Measurements from ENCODE around the gene CD151. TPM values are rescaled to one million over a fixed set of nuclear protein-coding genes. Genes with fewer than 3 reads are reported as not detected.

Gene CD151
- total RNA-seq, 1 experiment from 2014 or later, result 296 TPM

DNA sequence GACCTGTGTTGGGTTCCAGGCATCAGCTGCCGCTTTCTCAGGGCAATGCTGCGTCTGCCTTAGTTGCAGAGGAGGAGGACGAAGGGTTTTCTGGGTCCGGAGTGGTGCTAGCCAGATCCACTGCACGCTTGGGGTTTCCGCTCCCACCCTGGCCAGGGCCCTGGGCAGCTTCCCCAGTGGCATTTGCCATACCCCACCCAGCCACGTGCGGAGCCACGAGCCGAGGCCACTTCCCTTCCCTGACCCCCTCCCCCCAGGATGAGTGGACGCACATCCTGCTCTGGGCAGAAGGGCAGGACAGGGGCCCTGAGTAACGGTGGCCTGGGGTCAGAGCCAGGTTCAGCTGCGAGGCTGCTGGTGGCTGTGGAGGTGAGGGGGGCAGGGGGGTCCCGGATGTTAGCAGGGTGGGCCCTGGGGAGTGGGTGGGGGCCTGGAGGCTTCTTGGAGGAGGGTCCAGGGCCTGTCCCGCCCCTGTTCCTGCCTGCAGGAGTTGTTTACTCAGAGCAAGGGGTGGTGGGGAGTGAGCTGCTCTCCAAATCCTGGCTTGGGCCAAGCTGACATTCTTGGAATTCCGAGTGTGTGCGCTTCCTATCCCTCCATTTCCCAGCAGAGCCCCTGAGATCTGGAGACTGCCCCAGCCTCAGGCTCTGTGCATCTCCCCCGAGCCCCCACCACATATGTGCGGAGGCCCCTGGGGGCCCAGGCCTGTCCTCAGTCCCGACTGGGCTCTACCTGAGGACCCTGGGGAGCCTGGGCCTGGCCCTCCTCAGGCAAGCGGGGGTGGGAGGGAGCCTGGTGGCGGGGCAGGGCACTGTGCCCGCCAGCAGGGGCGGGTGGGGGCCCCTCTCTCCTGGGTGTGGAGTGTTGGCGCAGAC, 11.3 kb downstream of the CD151 start:
- CTCF ChIA-PET, result interaction anchor here (0.6 to 1.3 kb wide), 5 partner anchors 9 to 207 kb away, joined by 3 to 7 read pairs (median 3); partner anchors contain the start of genes PNPLA2 and TMEM80
- Histone ChIP-seq H3K4me2 (ENCODE audit: low read length) (peak overlapping the region; percentile 92), H3K9me2 (ENCODE audit: insufficient read depth) (no peaks in the 10 kb centered on the region), H3K27me3 (ENCODE audit: insufficient read depth, low read length) (no peaks in the 10 kb centered on the region), H3K9me3 (ENCODE audit: control insufficient read depth in 1 of 2, insufficient read depth in 1 of 2, low read depth in 1 of 2, low read length in 2 of 2) (no peaks in the 10 kb centered on the region), H3K27ac (ENCODE audit: low read depth, low read length) (peak overlapping the region; percentile 97), H3K4me1 (ENCODE audit: control insufficient read depth in 1 of 2, insufficient read depth in 2 of 2, low read length in 2 of 2) (peaks cover 32 to 62% of the 10 kb centered on the region in 2 experiments), H4K20me1 (ENCODE audit: insufficient read depth) (peaks cover 12% of the 10 kb centered on the region; the same call in 1 of the 2 replicates), H3K36me3 (ENCODE audit: control insufficient read depth in 1 of 2, insufficient read depth in 2 of 2, low read length in 2 of 2) (peaks cover 0 to 21% of the 10 kb centered on the region in 2 experiments; a peak in 3 of 4 replicates), H2AFZ (ENCODE audit: low read depth, low read length, poor library complexity, severe bottlenecking) (no peak overlapping the region), H3K79me2 (ENCODE audit: insufficient read depth, low read length) (peaks cover 49% of the 10 kb centered on the region), H3K9ac (ENCODE audit: low read length) (peak overlapping the region; percentile 99), H3K4me3 (replicated peaks in 1 of 2; ENCODE audit: low read depth in 1 of 2, low read length in 2 of 2) (peak overlapping the region; percentile 66 to 98)
- TF ChIP-seq POLR2AphosphoS5 (IDR thresholded peaks at IDR 0.05; ENCODE audit: low read depth, low read length), result peak; percentile 40; the same call in 1 of the 2 replicates
- TF ChIP-seq ZNF274 (IDR thresholded peaks at IDR 0.05; ENCODE audit: low read depth, low read length), result no peak
- BruUV-seq (replicated peaks), result no TSS peak
- DNase-seq (ENCODE audit: low read depth, low spot score), result no peak
- POLR2A ChIA-PET, result interaction anchor here (1.9 to 2.5 kb wide), 2 partner anchors 10 to 25 kb away, joined by 11 to 14 read pairs; partner anchors contain the start of gene PNPLA2
- ATAC-seq, result peak; percentile 50
- intact Hi-C loops (cut with micrococcal nuclease), result loop anchor here (5.0 kb wide), 1 partner anchor 37 kb away; the partner anchor contains the start of genes PIDD1 and RPLP2
- RAD21 ChIA-PET (ENCODE audit: low non-redundant PET in 1 of 2, low total read pairs in 2 of 2, uncharacterized antibody in 2 of 2, unreplicated experiment in 2 of 2), result no interaction called here

DNA sequence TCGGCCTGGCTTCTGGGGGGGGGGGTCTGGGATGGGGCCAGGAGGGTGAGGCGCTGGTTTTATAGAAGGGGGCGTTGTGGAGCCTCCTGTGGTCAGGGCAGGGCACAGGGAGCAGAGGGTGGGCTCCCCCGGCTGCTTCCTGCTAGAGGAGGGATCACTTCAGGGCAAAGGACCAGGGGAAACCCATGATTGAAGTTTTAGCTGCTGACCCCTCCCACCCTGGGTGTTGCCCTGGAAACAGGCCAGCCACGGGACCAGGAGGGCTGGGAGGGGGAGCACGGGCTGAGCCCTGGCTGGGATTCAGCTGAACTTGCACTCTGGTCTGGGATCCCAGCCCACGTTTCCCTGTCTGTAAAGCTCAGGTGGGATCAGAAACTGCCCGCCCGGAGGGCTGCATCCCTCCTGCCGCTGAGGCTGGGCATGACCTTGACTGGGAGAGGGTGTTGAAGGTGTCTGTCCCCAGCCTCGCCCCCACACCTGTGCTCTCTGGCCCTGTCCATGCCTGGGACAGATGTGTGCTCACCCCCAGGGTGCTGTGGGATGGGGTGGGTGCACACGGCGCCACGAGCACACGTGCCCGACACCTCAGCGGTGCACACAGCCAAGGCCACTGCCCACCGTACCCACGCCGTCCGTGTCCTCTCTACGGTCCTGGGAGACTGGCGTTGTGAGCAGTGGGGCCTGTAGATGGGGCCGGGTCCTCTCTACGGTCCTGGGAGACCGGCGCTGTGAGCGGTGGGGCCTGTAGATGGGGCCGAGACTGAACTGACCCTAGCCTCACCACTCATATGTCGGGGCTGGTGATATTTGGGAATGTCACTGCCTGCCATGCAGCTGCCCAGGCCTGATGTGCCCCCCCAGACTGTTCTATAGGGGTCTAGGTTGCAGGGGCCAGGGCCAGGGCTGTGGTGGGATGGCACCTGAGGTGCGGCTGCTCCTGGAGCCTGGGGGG, 12.2 kb downstream of the CD151 start:
- intact Hi-C loops (cut with micrococcal nuclease), result loop anchor here (5.0 kb wide), 1 partner anchor 38 kb away; the partner anchor contains the start of genes PIDD1 and RPLP2
- H3K4me2 ChIP-seq (ENCODE audit: low read length), result peak overlapping the region; percentile 92
- peak overlapping the region; percentile 97 for H3K27ac ChIP-seq (ENCODE audit: low read depth, low read length)
- peak overlapping the region; percentile 99 for H3K9ac ChIP-seq (ENCODE audit: low read length)
- ChIA-PET CTCF (interaction anchor here (1.0 kb wide), 2 partner anchors 26 to 206 kb away, joined by 3 read pairs; partner anchors contain the start of gene PNPLA2), POLR2A (interaction anchor here (0.6 to 2.5 kb wide), 3 partner anchors 10 to 26 kb away, joined by 3 to 14 read pairs (median 11); partner anchors contain the start of gene PNPLA2), RAD21 (ENCODE audit: low non-redundant PET in 1 of 2, low total read pairs in 2 of 2, uncharacterized antibody in 2 of 2, unreplicated experiment in 2 of 2) (no interaction called here)
- BruUV-seq (replicated peaks), result no TSS peak
- no peak overlapping the region for H2AFZ ChIP-seq (ENCODE audit: low read depth, low read length, poor library complexity, severe bottlenecking)
- H3K79me2 ChIP-seq (ENCODE audit: insufficient read depth, low read length), result peaks cover 40% of the 10 kb centered on the region
- peak overlapping the region; percentile 66 to 98 for H3K4me3 ChIP-seq (replicated peaks in 1 of 2; ENCODE audit: low read depth in 1 of 2, low read length in 2 of 2)
- peaks cover 26 to 53% of the 10 kb centered on the region in 2 experiments for H3K4me1 ChIP-seq (ENCODE audit: control insufficient read depth in 1 of 2, insufficient read depth in 2 of 2, low read length in 2 of 2)
- ATAC-seq (peak; percentile 1), DNase-seq (ENCODE audit: low read depth, low spot score) (no peak)
- peaks cover 0 to 12% of the 10 kb centered on the region in 2 experiments; a peak in 3 of 4 replicates for H3K36me3 ChIP-seq (ENCODE audit: control insufficient read depth in 1 of 2, insufficient read depth in 2 of 2, low read length in 2 of 2)
- no peaks in the 10 kb centered on the region for H3K9me3 ChIP-seq (ENCODE audit: control insufficient read depth in 1 of 2, insufficient read depth in 1 of 2, low read depth in 1 of 2, low read length in 2 of 2)
- no peaks in the 10 kb centered on the region for H3K27me3 ChIP-seq (ENCODE audit: insufficient read depth, low read length)
- H3K9me2 ChIP-seq (ENCODE audit: insufficient read depth), result no peaks in the 10 kb centered on the region
- peaks cover 12% of the 10 kb centered on the region; the same call in 1 of the 2 replicates for H4K20me1 ChIP-seq (ENCODE audit: insufficient read depth)
- TF ChIP-seq FOSL1 (IDR thresholded peaks at IDR 0.05; ENCODE audit: low read depth), result no peak
- TF ChIP-seq EZH2 (IDR thresholded peaks at IDR 0.05), result no peak
- no peak for TF ChIP-seq CBX3 (IDR thresholded peaks at IDR 0.05; ENCODE audit: low read depth)
- TF ChIP-seq EGR1 (IDR thresholded peaks at IDR 0.05; ENCODE audit: low read depth), result no peak
- no peak for TF ChIP-seq EZH2phosphoT487 (IDR thresholded peaks at IDR 0.05; ENCODE audit: borderline replicate concordance)
- TF ChIP-seq SP1 (IDR thresholded peaks at IDR 0.05; ENCODE audit: low read depth), result no peak
- TF ChIP-seq SRF (IDR thresholded peaks at IDR 0.05; ENCODE audit: low read depth), result no peak
- no peak for TF ChIP-seq CEBPB (IDR thresholded peaks at IDR 0.05; ENCODE audit: low read depth)
- TF ChIP-seq, protein P1, sequence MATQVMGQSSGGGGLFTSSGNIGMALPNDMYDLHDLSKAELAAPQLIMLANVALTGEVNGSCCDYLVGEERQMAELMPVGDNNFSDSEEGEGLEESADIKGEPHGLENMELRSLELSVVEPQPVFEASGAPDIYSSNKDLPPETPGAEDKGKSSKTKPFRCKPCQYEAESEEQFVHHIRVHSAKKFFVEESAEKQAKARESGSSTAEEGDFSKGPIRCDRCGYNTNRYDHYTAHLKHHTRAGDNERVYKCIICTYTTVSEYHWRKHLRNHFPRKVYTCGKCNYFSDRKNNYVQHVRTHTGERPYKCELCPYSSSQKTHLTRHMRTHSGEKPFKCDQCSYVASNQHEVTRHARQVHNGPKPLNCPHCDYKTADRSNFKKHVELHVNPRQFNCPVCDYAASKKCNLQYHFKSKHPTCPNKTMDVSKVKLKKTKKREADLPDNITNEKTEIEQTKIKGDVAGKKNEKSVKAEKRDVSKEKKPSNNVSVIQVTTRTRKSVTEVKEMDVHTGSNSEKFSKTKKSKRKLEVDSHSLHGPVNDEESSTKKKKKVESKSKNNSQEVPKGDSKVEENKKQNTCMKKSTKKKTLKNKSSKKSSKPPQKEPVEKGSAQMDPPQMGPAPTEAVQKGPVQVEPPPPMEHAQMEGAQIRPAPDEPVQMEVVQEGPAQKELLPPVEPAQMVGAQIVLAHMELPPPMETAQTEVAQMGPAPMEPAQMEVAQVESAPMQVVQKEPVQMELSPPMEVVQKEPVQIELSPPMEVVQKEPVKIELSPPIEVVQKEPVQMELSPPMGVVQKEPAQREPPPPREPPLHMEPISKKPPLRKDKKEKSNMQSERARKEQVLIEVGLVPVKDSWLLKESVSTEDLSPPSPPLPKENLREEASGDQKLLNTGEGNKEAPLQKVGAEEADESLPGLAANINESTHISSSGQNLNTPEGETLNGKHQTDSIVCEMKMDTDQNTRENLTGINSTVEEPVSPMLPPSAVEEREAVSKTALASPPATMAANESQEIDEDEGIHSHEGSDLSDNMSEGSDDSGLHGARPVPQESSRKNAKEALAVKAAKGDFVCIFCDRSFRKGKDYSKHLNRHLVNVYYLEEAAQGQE (IDR thresholded peaks at IDR 0.05; ENCODE audit: low read depth), result no peak
